Liver (tissue), 9 donors: ENCODE results near the gene ANKRD33B. TPM values are rescaled to one million over a fixed set of nuclear protein-coding genes. Genes with fewer than 3 reads are reported as not detected.

Source experiments
- DNase-seq: peaks from one replicate; pipeline ENCODE4 v3.0.0-alpha.2; 2017; ENCODE audit warnings: low spot score
- H3K27ac ChIP-seq, 2 donors: one replicate each; pipeline ENCODE4 v1.7.0; 2013; ENCODE audit warnings: inconsistent platforms in 2 of 2, low read length in 2 of 2, control low read depth in 1 of 2, low read depth in 1 of 2, mild to moderate bottlenecking in 1 of 2
- H3K27me3 ChIP-seq, 4 donors: one replicate each; pipeline versions ENCODE4 v1.6.1 to v1.7.0; 2013; ENCODE audit warnings: low read length in 3 of 4, inconsistent platforms in 1 of 4, mild to moderate bottlenecking in 1 of 4, moderate library complexity in 1 of 4; ENCODE audit not compliant: control insufficient read depth in 4 of 4, insufficient read depth in 4 of 4
- H3K36me3 ChIP-seq, 4 donors: one replicate each; pipeline versions ENCODE4 v1.6.1 to v1.7.0; 2013; ENCODE audit warnings: low read length in 3 of 4, mild to moderate bottlenecking in 3 of 4, low read depth in 1 of 4, moderate library complexity in 1 of 4; ENCODE audit not compliant: control insufficient read depth in 4 of 4, insufficient read depth in 3 of 4
- H3K4me1 ChIP-seq, 4 donors: one replicate each; pipeline versions ENCODE4 v1.6.1 to v1.7.0; 2013; ENCODE audit warnings: low read length in 3 of 4, mild to moderate bottlenecking in 3 of 4, moderate library complexity in 1 of 4; ENCODE audit not compliant: control insufficient read depth in 4 of 4, insufficient read depth in 4 of 4
- H3K4me3 ChIP-seq, 3 donors: one replicate each; pipeline versions ENCODE4 v1.6.1 to v1.7.0; 2013; ENCODE audit warnings: low read length in 3 of 3, control low read depth in 1 of 3, low read depth in 1 of 3, mild to moderate bottlenecking in 1 of 3
- H3K9ac ChIP-seq, 2 donors: one replicate each; pipeline ENCODE4 v1.7.0; 2013; ENCODE audit warnings: low read length in 2 of 2, mild to moderate bottlenecking in 2 of 2, moderate library complexity in 2 of 2, control low read depth in 1 of 2, low read depth in 1 of 2
- H3K9me3 ChIP-seq, 4 donors: one replicate each; pipeline versions ENCODE4 v1.6.1 to v1.7.0; 2013; ENCODE audit warnings: low read length in 3 of 4; ENCODE audit not compliant: control insufficient read depth in 4 of 4
- ATF3 ChIP-seq: IDR thresholded peaks from 2 replicates; pipeline ENCODE4 v1.6.1; 2016; ENCODE audit warnings: antibody characterized with exemption
- EGR1 ChIP-seq, 2 donors: IDR thresholded peaks; 2 replicates each; pipeline ENCODE4 v1.6.1; 2016 to 2018; ENCODE audit warnings: antibody characterized with exemption in 2 of 2, low read depth in 2 of 2
- FOXA1 ChIP-seq: IDR thresholded peaks from 2 replicates; pipeline ENCODE4 v1.6.1; 2016; ENCODE audit warnings: antibody characterized with exemption
- FOXA2 ChIP-seq: IDR thresholded peaks from 2 replicates; pipeline ENCODE4 v1.6.1; 2016; ENCODE audit warnings: antibody characterized with exemption
- GABPA ChIP-seq, 2 donors: IDR thresholded peaks in 1 of 2; conservative IDR thresholded peaks in 1 of 2; 2 replicates each; pipeline ENCODE4 v1.6.1; 2016; ENCODE audit warnings: antibody characterized with exemption in 2 of 2, mild to moderate bottlenecking in 1 of 2, moderate library complexity in 1 of 2
- HNF4A ChIP-seq, 2 donors: conservative IDR thresholded peaks; 2 replicates each; pipeline ENCODE4 v1.6.1; 2016; ENCODE audit warnings: antibody characterized with exemption in 2 of 2, mild to moderate bottlenecking in 2 of 2
- HNF4G ChIP-seq: IDR thresholded peaks from 2 replicates; pipeline ENCODE4 v1.6.1; 2016; ENCODE audit warnings: antibody characterized with exemption
- JUND ChIP-seq, 2 donors: IDR thresholded peaks; 2 replicates each; pipeline ENCODE4 v1.6.1; 2016; ENCODE audit warnings: antibody characterized with exemption in 2 of 2
- NR2F2 ChIP-seq: IDR thresholded peaks from 2 replicates; pipeline ENCODE4 v1.6.1; 2016; ENCODE audit warnings: antibody characterized with exemption
- RAD21 ChIP-seq, 2 donors: IDR thresholded peaks; 2 replicates each; pipeline ENCODE4 v1.6.1; 2016; ENCODE audit warnings: antibody characterized with exemption in 2 of 2, mild to moderate bottlenecking in 2 of 2
- RXRA ChIP-seq, 2 donors: IDR thresholded peaks; 2 replicates each; pipeline ENCODE4 v1.6.1; 2017 to 2018; ENCODE audit warnings: antibody characterized with exemption in 2 of 2, mild to moderate bottlenecking in 1 of 2
- TAF1 ChIP-seq: conservative IDR thresholded peaks from 2 replicates; pipeline ENCODE4 v1.6.1; 2016; ENCODE audit warnings: antibody characterized with exemption, mild to moderate bottlenecking
- YY1 ChIP-seq: IDR thresholded peaks from 2 replicates; pipeline ENCODE4 v1.6.1; 2016; ENCODE audit warnings: antibody characterized with exemption, mild to moderate bottlenecking
- ZBTB33 ChIP-seq: IDR thresholded peaks from 2 replicates; pipeline ENCODE4 v1.6.1; 2016; ENCODE audit warnings: antibody characterized with exemption
- WGBS: extraction: QIAGEN DNeasy Blood & Tissue Kit; methylation state at CpG from one replicate; pipeline ENCODE4 v1.1.7; 2013; 5-methylcytosine and 5-hydroxymethylcytosine counted together
- polyA plus RNA-seq, 2 donors: library from polyadenylated mRNA; stranded (reverse) in 1 of 2; unstranded in 1 of 2; fragments of 200-250 nt in 1 of 2; fragments of >200 nt in 1 of 2; fragmentation: Nextera tagmentation in 1 of 2; extraction: Ambion mirVana in 1 of 2; gene quantifications; one replicate each; pipeline versions ENCODE4 v1.2.1 to v1.2.3, GENCODE V29; 2013 to 2015
- total RNA-seq, 2 donors: library from RNA; depleted of rRNA; stranded (reverse); fragments of >200 nt; gene quantifications; one replicate each; pipeline ENCODE4 v1.2.3, GENCODE V29; 2014
- TF ChIP-seq, protein P1 (sequence below): IDR thresholded peaks from 2 replicates; pipeline ENCODE4 v1.6.1; 2016; ENCODE audit warnings: antibody characterized with exemption, mild to moderate bottlenecking
- TF ChIP-seq, protein P2 (sequence below): fragments of 150-350 bp; IDR thresholded peaks from 2 replicates; pipeline ENCODE4 v1.5.1; 2017; ENCODE audit warnings: improper control_type of control experiment, low read depth, low read length; ENCODE audit not compliant: missing input control
- TF ChIP-seq, protein P3 (sequence below): IDR thresholded peaks from 2 replicates; pipeline ENCODE4 v1.6.1; 2016; ENCODE audit warnings: antibody characterized with exemption
- donor health status: healthy.
- donor health status: healthy.
- donor health status: healthy.
- donor health status: healthy.
- donor health status: healthy.

Gene ANKRD33B
- total and polyA plus RNA-seq, 4 donors, result 0.09 to 1.9 (median 0.25) TPM; not detected in 1

GRCh38 chr5:10582512-10582897 is 18.6 kb downstream of the ANKRD33B start (continued):
- TF ChIP-seq, protein P1, sequence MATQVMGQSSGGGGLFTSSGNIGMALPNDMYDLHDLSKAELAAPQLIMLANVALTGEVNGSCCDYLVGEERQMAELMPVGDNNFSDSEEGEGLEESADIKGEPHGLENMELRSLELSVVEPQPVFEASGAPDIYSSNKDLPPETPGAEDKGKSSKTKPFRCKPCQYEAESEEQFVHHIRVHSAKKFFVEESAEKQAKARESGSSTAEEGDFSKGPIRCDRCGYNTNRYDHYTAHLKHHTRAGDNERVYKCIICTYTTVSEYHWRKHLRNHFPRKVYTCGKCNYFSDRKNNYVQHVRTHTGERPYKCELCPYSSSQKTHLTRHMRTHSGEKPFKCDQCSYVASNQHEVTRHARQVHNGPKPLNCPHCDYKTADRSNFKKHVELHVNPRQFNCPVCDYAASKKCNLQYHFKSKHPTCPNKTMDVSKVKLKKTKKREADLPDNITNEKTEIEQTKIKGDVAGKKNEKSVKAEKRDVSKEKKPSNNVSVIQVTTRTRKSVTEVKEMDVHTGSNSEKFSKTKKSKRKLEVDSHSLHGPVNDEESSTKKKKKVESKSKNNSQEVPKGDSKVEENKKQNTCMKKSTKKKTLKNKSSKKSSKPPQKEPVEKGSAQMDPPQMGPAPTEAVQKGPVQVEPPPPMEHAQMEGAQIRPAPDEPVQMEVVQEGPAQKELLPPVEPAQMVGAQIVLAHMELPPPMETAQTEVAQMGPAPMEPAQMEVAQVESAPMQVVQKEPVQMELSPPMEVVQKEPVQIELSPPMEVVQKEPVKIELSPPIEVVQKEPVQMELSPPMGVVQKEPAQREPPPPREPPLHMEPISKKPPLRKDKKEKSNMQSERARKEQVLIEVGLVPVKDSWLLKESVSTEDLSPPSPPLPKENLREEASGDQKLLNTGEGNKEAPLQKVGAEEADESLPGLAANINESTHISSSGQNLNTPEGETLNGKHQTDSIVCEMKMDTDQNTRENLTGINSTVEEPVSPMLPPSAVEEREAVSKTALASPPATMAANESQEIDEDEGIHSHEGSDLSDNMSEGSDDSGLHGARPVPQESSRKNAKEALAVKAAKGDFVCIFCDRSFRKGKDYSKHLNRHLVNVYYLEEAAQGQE, result no peak
- TF ChIP-seq HNF4A (conservative IDR thresholded peaks at IDR 0.05) (no peak), JUND (IDR thresholded peaks at IDR 0.05) (no peak), HNF4G (no peak)

DNA sequence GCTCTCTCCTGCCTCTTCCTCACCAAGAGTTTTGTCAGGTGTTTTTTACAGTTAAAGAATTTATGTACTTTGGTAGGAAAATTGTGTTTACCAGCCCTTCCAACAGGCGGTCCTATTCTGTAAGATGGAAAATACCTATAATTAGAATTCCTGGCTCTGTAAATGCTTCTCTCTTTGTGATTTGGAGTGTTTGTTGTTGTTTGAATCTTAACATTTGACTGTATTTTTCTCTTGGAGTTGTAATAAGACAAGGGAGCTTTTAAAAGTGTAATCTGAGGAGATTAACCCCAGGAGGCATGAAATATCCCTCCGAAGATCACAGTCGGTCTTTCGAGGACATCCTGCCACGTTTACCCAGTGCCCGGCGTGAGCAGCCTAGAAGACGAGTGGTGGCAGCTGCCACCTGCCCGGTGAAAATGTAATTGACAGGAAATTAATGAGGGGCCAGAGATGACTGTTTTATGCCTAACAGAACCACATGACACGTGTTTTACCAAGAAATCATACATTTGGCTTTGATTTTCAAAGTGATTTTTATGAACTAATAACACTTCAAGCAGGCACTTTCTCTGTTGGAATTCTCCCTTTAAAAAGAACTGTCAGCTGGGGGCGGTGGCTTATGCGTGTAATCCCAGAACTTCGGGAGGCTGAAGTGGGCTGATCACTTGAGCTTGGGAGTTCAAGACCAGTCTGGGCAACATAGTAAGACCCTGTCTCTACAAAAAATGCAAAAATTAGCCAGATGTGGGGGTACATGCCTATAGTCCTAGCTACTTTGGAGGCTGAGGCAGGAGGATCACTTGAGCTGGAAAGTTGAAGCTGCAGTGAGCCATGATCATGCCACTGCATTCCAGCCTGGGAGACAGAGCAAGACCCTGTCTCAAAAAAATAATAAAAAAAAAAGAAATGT is 20.0 kb downstream of the ANKRD33B start:
- Histone ChIP-seq H3K4me3 (no peak overlapping the region), H3K36me3 (no peaks in the 10 kb centered on the region), H3K27me3 (no peaks in the 10 kb centered on the region), H3K9ac (no peak overlapping the region), H3K4me1 (no peaks in the 10 kb centered on the region), H3K9me3 (no peaks in the 10 kb centered on the region), H3K27ac (no peak overlapping the region)
- no peak for TF ChIP-seq FOXA2
- no peak for TF ChIP-seq NR2F2
- TF ChIP-seq GABPA (IDR thresholded peaks at IDR 0.05 in 1 of 2, conservative IDR thresholded peaks at IDR 0.05 in 1 of 2), result no peak
- TF ChIP-seq ZBTB33, result no peak
- TF ChIP-seq, protein P2, sequence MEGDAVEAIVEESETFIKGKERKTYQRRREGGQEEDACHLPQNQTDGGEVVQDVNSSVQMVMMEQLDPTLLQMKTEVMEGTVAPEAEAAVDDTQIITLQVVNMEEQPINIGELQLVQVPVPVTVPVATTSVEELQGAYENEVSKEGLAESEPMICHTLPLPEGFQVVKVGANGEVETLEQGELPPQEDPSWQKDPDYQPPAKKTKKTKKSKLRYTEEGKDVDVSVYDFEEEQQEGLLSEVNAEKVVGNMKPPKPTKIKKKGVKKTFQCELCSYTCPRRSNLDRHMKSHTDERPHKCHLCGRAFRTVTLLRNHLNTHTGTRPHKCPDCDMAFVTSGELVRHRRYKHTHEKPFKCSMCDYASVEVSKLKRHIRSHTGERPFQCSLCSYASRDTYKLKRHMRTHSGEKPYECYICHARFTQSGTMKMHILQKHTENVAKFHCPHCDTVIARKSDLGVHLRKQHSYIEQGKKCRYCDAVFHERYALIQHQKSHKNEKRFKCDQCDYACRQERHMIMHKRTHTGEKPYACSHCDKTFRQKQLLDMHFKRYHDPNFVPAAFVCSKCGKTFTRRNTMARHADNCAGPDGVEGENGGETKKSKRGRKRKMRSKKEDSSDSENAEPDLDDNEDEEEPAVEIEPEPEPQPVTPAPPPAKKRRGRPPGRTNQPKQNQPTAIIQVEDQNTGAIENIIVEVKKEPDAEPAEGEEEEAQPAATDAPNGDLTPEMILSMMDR, result no peak
- no peak for TF ChIP-seq ATF3
- TF ChIP-seq, protein P1, result no peak
- TF ChIP-seq, protein P3, sequence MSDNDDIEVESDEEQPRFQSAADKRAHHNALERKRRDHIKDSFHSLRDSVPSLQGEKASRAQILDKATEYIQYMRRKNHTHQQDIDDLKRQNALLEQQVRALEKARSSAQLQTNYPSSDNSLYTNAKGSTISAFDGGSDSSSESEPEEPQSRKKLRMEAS, result no peak
- no peak for TF ChIP-seq YY1
- no peak for TF ChIP-seq TAF1
- no peak for TF ChIP-seq JUND (IDR thresholded peaks at IDR 0.05)
- TF ChIP-seq RXRA (IDR thresholded peaks at IDR 0.05), result no peak
- no peak for TF ChIP-seq FOXA1
- no peak for TF ChIP-seq HNF4G
- no peak for TF ChIP-seq HNF4A (conservative IDR thresholded peaks at IDR 0.05)
- no peak for TF ChIP-seq EGR1 (IDR thresholded peaks at IDR 0.05; ENCODE audit: low read depth in 2 of 2)
- TF ChIP-seq RAD21 (IDR thresholded peaks at IDR 0.05), result no peak
- WGBS, result 81% methylated on average over 13 of the region's 13 CpGs
- DNase-seq, result no peak
